NCI-H187 (cell line): ENCODE data around the gene ASTN2.

Experiments used
- DNase-seq, 2 experiments: peaks; one replicate each; lab custom pipeline; 2025; lab: John Stamatoyannopoulos, UW

ASTN2 gene

DNA sequence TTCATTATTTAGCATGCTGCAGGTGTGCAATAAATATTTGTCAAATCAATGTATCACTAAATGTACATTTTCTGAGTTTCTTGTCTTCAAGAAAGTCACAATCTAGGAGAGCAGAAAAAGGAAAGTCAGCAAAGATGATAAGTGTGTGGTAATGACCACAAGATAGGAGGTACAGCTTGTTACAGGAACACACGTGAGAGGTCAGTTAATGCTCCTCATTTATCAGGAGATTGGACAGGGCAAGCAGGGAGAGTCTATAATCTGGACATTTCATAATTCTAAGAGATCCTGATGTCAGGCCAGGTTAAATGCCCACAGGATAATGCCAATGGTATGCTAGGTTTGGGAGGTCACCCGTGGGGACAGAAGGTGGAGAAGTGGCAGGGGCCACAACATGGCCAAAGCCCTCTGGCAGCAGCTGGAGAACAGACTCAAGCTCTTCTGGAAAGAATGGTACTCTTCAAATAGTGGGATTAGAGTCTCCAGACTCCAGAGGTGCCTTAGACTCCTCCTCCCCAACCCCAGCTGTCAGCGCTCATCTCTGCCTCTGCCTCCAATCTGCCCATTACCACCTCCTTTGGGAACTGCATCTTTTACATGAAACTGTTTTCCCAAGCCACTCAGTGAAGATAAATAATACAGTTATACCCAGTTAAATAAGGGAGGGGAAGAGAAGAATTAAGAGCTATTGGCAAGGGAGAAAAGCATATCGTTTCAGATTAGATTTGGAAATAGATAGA, 114.3 kb downstream of the ASTN2 start:
- no peak for DNase-seq

DNA sequence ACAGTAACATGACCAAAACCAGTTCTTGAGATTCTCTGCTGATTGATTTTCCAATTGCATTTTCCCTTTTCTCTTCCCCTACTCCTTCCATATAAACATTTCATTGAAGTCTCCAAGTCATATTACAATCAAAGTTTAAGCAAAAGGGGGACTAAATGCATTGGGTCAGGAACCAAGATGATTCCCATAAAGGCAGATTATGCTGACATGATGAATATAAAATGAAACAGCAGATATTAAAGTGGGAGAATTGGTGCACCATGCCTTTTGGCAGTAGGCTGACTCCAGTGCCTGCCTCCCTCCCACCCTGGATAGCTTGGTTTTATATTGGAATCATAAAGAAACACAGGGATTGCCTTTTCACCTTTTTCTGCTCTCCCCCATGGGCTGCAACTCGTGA, 118.4 kb downstream of the ASTN2 start:
- no peak for DNase-seq

DNA sequence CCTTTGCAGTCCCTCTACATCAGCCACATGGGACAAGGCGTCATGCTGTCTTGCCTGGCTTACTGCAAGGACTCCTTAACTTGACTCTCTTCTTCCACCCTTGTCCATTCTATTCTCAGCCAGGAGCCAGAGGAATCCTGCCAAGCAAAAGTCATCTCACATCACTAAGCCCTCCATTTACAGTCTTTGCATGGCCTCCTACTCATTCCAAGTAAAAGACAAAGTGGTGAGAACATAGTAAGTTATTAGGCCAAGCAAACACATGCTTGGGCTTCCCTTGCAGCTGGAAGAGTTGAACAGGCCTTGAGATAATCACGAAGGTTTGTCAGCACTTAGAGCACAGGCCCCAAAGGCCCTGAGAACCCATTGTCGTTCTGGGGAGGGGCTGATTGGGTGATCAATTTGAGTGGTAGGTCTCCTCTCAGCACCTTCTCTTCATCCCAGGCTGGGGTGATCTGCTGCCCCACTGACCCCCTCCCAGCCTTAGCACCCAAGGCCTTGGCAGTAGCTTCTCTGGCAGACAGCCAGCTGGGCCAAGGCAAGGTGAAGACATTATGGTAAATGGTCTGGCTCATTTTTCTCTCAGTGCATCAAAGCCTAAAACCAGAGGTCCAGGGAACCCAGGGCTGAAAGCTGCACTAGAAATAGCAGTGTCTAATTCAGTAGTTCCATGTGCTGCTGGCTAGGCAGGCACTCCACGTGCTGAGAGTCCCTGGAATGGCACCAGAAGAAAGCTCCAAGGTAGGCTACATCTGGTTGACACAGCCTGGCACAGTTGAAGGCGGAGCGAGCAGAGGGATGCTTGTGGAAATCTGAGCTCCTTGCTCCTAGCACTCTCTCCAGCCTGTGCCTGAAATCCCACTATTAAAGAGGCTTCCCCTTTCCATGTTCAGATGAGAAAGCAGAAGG, 121.4 kb downstream of the ASTN2 start:
- no peak for DNase-seq

DNA sequence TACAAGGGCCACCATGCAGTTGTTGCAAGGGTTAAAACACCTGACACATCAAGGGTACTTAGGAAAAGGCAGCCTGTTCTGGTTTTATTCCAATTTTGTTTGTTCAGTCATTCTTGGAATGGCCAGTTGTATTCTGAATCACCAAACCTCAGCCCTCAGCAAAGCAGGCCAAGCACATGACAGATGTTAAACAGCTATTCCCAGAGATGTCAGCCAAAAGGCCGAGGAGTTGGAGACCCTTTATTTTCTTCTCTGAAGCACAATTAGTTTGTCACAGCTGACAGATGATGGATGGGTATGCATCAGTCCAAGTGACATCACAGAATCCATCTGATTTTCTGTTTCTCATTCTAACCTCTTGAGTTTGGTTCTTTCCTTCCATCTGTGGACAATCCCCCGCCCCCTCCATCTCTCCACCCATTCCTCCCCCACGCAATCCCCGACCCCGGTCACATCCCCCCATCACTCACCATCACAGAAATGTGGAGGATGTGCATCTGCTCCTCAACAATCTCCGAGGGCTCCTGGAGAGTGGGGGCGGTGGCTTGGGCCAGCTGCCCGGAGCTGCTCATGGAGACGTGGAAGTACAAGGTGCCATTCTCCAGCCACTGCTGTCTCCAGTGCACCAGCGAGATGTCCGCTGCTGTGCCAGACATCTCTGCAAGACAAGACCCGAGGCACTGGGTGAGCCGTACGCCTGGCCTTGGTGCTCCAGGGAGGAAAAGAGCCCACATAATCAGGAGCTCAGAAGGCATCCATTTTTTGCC, 123.8 kb downstream of the ASTN2 start:
- no peak for DNase-seq

DNA sequence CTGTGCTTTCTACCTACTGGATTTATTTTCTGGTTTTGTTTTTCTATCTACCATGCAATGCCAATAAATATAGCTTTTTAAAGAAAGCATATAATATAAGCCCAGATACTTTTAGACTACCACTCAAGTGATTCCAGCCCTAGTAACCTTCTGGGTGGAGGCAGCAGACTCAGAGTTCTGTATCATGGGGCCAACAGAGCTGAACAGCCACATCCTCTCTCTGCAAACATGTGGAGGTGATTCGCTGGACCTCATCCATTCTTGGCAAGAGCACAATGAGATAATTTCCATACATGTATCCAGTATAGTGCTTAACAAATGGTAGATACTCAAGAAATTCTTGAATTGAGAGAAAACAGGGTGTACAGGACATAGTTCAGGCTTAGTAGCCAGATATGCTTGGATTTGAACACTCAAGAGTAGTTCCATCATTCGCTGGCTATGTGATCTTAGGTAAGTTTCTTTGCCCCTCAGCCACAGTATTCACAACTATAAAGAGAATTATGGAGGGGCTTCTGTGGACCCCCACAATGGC, 124.5 kb downstream of the ASTN2 start:
- no peak for DNase-seq

DNA sequence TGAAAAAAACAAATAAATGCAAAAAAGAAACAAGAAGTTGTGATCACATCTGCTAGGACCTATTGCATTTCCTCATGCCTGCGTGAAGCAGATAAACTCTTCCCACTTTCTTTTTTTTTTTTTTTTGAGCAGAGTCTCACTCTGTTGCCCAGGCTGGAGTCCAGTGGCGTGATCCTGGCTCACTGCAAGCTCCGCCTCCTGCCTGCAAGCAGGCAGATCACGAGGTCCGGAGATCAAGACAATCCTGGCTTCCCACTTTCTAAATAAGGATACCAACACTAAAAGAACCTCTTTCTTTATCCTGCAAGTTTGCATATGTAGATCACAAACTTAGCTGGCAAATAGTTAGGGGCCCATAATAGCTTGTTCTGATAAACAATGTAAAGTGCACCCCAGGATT, 128.6 kb downstream of the ASTN2 start:
- DNase-seq: no peak

DNA sequence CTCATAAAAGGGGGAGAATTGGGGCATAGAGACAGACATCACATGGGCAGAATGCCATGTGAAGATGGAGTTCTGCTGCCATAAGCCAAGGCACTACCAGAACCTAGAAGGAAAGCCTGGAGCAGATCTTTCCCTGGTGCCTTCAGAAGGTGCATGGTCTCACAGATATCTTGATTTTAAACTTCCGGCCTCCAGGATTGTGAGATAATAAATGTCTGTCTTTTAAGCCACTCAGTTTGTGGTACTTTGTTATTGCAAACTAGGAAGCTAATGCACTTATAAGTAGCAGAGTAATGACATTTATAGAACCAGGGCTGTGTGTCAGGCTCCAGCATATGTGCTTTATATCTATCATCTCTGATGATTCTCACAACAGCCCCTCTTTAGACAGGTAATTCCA, 130.4 kb downstream of the ASTN2 start:
- DNase-seq: no peak

DNA sequence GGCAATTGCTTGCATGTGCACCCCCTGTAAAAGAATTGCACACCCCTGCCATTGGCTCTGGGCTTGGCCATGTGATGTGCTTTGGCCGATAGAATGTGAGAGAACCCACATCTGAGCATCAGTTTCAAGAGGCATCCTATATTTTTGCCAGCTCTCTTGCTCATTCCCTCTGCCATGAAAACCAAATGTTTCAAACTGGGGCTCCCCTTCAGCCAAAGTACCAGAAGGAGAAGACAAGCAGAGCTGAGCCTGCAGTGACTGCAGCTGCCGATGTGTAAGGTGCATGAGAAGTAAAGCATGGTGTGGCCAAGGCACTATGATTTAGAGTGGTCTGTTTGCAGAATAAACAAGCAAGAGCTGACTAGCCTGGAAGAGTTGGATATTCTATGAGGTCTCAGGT, 132.3 kb downstream of the ASTN2 start:
- no peak for DNase-seq

DNA sequence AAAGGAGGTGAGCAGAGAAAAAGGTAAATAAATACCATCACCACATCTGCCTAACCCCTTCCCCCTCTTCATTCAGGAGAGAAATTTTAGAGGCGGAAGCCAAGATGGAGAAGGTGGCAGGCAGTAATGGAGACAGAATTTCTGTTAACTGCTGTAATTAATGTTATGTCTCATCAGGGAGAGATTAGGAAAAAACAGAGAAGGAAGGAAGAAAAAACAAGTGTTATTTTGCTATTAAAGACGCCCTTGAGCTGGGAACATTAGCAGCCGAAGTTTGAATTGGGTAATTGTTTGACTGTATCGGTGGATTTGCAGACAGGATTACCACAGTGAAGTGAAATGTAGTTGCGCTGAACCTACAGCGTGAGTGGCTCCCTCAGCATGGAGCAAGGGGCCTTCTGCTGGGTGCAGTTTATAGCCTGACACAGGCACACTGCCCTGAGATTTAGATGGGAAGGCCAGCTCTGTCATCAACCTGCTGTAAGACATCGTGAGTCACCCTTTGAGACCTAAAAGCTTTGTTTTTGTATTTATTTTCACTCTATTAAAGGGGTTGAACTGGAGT, 136.3 kb downstream of the ASTN2 start:
- no peak for DNase-seq

DNA sequence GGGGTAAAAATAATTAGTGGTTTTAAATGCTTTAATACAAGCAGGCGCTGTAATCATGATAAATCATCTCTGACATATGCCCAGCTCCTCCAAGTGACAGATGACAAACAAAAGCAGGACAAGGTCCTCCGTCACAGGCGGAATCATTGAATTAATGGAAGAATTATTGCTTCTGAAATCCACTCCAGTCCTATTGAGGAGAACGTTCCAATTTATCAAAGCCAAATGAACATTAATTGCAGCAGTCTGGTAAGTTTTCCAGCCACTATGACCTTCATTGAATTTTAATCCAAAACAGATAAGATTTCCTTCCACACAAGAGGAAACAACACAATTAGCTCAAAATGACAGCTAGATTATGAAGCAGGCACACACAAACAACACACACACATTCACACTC, 136.8 kb downstream of the ASTN2 start:
- no peak for DNase-seq

DNA sequence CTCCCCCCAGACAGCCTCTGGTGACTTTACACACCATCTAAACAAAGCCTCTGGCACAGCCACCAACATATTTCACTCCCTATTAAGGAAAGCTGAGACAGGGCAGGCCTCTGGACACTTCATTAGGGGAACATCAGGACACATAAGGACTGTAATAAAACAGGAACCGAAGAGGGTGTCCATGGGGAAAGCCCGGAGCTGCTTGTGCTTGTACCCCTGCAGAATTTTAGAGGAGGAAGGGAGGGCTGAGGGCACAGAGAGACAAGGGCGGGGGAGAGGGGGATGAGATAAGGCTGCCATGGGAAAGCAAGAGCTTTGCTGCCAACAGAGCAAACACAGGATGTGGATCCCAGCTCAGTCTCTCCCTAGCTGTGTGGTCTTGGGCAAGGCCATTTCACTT, 138.4 kb downstream of the ASTN2 start:
- DNase-seq: no peak

DNA sequence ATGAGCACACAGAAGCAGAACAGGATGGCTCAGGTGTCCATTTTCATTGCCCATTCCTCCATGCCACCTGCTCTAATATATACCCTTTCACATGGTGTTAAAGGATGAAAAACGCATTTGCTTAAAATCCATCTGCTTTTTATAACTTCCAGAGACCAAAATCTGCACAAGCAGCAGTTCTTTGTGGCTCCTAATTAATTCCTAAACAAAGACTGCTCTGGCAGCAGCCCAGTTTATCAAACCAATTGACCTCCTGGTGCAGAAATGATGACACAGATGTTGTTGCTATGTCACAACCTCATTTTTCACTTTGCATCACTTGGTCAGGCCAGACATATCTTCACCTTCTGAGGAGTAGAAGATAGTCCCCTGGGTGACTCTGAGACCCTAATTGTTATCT, 141.2 kb downstream of the ASTN2 start:
- no peak for DNase-seq

DNA sequence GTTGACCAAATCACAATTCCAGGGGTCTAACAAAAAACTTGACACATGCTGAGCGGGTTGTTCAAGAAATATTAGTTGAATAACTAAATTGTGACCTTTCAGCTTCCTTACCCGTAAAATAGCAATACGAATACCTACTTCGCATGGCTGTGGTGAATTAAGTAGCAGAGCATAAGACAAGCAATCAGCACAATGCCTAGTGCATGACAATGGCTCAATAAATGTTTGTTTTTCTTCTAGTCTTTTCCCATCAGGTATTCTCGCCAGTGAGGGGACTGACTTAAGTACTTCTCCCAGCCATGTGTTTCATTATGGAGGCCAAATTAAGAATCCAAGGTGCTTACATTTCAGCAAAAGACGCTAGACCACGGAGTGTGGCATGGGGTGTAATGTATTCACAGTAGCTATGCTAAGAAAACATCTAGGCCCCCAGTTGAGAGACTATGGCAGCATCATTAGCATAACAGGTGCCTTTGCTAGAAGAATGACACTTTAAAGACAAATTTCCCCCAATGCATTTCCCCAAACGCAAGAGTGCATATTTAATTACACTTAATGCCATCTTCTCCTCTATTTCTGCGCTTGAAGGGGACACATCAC, 145.9 kb downstream of the ASTN2 start:
- no peak for DNase-seq

DNA sequence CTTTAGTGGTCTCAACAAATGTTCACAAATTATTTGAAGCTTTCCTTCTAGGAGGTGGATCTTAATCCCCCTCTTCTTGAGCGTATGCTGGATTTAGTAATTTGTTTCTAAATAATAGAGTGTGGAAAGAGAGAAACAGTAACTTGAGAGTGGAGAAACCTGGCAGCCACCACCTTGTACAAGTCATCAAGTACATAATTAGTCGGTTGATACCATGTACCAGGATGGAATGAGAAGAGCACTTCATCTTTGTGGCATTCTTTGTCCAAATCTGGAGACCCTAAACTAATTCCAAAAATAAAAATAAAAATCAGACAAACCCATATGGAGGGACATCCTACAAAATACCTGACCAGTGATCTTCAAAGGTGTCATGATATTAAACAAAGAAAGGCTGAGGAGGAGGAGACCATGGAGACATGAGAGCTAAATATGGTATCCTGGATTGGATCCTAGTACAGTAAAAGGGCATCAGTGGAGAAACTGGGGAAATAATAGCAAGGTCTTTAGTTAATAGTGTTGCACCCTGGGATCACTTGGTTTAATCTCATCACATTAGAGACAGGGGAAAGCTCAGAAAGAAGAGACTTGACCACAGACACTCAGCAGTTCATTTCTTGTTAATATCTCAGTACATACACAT, 147.9 kb downstream of the ASTN2 start:
- DNase-seq: no peak

DNA sequence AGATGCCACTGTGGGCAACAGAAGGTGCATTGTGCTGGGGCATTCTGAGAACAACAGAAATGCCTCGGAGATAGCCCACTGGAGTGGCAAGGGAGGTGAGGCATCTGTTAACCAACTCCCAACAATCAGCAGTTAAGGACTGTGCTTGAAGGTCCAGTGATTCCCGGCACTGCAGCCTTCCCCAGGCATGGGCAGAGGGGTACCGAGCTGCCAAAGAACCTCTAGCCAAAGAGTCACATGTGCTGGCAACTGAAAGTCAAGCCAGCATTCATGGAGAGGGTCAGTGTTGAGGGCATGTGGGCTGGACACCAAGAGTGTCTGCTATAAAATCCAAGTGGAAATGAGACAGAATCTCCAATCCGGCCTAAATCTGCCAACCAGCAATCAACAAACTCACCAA, 149.6 kb downstream of the ASTN2 start:
- no peak for DNase-seq

DNA sequence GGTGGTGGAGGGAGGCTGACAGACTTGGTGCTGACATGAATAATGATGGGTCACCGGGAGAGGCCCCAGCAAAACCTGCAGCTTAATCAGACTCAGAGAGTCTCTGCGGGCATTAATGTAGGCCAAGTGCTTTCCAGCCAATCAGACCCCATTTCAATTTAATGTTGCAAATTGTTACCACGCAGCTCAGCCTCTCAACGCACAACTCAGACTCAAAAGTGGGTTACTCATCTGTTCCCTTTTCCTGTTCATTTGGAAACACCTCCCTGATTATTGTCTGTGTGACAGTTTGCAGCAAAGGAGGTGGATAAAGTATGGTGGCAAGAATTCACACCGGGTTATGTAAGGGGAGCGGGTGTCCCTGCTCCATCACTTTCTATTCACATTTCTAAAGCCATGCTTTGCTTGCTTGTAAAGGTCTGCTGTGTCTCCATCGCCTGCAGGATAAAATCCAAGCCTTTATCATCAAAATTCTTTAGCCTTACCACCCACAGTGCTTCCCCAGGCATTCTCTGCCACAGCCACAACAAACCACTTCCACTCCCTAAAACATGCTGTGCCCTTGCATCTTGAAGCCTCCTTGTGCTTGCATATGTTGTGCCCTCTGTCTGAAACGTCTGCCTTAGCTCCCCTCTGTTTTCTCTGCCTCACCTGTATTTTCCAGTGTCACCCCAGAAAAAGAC, 156.5 kb downstream of the ASTN2 start:
- no peak for DNase-seq

DNA sequence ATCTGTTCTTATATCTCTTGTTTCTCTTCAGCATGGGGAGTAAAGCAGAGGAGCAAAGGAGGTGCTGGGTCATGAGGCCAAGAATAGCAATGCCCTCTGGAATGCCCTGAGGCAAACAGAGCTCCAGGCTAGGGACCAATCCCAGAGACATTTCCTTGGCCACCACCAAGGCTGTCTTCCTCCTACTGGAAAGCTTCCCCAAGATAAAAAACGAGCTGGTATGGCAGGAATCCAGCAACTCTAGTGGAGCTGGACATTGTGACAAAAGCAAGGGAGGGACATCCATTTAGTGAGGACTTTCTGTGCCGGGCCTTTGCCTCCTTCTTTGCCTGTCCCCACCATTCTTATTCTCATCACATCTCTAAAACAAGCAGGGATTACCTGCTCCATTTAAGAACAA, 161.6 kb downstream of the ASTN2 start:
- no peak for DNase-seq

DNA sequence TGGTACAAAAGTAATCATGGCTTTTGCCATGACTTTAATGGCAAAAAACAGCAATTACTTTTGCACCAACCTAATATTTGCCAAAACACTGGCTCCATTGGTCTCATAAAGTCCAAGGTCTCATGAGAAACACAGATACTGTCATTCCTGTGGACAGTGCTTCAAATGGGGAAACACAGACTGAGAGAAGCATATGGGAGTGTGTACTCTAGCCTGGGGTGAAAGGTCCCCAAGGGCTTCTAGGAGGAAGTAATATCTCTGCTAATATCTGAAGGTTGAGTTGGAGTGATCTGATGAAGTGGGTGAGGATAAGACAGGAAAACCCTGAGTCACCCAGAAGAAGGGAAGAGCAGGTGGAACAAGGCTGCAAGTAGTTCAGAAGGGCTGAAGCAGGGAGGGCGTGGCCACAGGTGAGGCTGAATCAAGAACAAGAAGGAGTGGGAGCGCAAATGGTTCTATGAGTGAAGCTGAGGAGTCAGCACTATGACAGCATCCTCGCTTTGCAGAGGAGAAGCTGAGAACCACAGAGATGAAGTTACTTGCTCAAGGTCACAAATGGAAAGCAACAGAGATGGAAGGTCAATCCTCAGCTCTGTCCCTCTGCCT, 164.1 kb downstream of the ASTN2 start:
- DNase-seq: no peak

DNA sequence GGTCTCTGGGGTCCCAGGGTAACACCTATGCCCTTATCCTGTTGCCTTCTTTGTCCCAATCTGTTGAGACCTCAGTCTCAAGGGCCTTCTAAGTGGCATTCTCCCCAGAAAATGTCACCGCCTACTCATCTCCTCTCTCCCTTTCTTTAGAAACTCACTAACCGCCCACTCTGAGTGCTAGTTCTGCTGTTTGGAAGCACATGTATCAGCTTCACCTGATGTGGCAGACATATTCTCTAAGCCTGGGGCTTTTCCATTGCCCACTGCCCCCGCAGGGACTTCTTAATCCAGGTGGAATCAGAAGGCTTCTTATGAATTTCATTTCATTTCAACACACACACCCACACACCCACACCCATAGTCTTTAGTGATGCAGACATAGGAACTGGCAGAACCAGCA, 165.1 kb downstream of the ASTN2 start:
- no peak for DNase-seq

DNA sequence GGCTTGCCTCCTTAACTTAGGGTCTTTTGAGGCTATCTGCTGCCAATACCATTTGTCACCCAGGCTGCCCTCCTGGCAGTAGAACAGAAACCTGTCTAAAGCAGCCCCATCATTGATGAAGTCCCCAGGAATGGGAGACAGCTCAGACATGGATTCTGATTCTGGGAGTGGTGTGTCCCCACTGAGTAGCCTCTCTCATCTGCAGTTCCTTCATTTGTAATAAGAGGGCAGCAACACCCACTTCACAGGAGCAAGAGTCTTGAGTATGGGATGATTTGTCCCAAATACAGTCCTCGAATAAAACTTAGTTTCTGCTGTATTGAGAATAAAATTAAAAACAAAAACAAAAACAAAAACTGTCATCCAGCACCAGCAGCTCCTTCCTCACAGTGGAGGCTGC, 167.6 kb downstream of the ASTN2 start:
- DNase-seq: no peak
